ENCODE results near the gene ZBTB8B. TPM values are rescaled to one million over a fixed set of nuclear protein-coding genes. Genes with fewer than 3 reads are reported as not detected.
"Not testable (repeated sequence)": the region's sequence is repeated elsewhere in the genome, so short reads cannot be mapped to it uniquely, and the experiment has no call there.

ZBTB8B gene
- total and polyA plus RNA-seq, 7 donors, result under 0.01 TPM; not detected in 5

GRCh38 chr1:32448186-32448772 lies 16.6 kb upstream of the ZBTB8B start:
- not testable (repeated sequence) for H3K4me1 ChIP-seq; H3K36me3 ChIP-seq (ENCODE audit: insufficient read depth in 1 of 2, low read depth in 1 of 2); H3K27ac ChIP-seq; H3K27me3 ChIP-seq (ENCODE audit: insufficient read depth in 3 of 3, low read length in 2 of 3); H3K9me3 ChIP-seq
- peak overlapping the region; percentile 15 for H3K4me3 ChIP-seq
- 35 to 36% (median 35%) methylated on average over 12 of the region's 12 CpGs for WGBS, 3 donors
- intact Hi-C loops (cut with DNase I), result loop anchor here in 1 of 2 donors (10.0 kb wide), 1 partner anchor 177 kb away; no protein-coding TSS in a partner anchor
- peak; percentile 40 to 93 (median 74) for ATAC-seq
- DNase-seq, result peak; percentile 75 to 86
- peak; percentile 92 for TF ChIP-seq CTCF (IDR thresholded peaks at IDR 0.05)

DNA sequence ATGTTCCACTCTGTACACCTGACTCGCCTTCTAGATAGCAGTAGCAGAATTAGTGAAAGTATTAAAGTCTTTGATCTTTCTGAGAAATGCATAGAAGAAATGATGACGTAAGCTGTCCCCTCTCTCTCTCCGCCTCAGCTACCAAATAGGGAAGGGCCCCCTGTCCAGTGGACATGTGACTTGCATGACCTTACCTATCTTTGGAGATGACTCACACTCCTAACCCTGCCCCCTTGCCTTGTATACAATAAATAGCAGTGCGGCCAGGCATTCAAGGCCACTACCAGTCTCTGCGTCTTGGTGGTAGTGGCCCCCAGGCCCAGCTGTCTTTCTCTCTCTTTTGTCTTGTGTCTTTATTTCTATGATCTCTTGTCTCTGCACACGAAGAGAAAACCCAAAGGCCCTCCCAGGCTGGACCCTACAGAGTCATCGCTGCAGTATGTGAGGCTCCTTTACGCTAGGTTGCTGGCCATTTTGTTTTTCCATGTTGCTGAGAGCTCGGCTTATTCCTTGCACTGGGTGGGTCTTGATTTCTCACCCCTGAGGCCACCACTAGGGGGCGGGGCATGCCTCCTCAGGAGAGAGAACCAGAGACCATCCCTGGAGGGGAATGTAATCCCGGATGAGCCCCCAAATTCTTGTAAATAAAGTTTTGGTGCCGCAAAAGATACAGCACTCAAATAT lies 16.0 kb upstream of the ZBTB8B start:
- intact Hi-C loops (cut with DNase I), result loop anchor here in 1 of 2 donors (10.0 kb wide), 1 partner anchor 176 kb away; no protein-coding TSS in a partner anchor
- 82 to 86% (median 84%) methylated on average over 12 of the region's 12 CpGs for WGBS, 3 donors
- Histone ChIP-seq H3K27ac (no peak overlapping the region), H3K36me3 (ENCODE audit: insufficient read depth in 1 of 2, low read depth in 1 of 2) (no peaks in the 10 kb centered on the region), H3K27me3 (ENCODE audit: insufficient read depth in 3 of 3, low read length in 2 of 3) (no peaks in the 10 kb centered on the region), H3K4me1 (no peaks in the 10 kb centered on the region), H3K9me3 (peaks cover 2% of the 10 kb centered on the region), H3K4me3 (no peak overlapping the region)
- no peak for ATAC-seq
- no peak for DNase-seq
- TF ChIP-seq CTCF (IDR thresholded peaks at IDR 0.05), result peak; percentile 6

DNA sequence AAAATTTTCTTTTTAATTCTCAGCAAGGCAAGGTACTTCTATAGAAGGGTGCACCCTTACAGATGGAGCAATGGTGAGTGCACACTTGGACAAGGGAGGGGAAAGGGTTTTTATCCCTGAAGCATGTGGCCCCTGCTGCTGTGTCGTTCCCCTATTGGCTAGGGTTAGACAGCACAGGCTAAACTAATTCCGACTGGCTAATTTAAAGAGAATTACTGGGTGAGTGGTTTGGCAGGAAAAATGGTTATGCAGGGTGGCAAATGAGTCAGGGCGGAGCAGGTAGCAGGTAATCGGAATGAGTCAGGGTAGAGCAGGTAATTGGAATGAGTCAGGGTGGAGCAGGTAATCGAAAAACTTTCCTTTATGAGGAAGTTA lies 15.4 kb upstream of the ZBTB8B start:
- H3K9me3 ChIP-seq; H3K4me3 ChIP-seq; H3K36me3 ChIP-seq (ENCODE audit: insufficient read depth in 1 of 2, low read depth in 1 of 2); H3K27ac ChIP-seq; H3K4me1 ChIP-seq; H3K27me3 ChIP-seq (ENCODE audit: insufficient read depth in 3 of 3, low read length in 2 of 3); ATAC-seq; DNase-seq: not testable (repeated sequence)
- WGBS, 3 donors, result 97 to 98% (median 97%) methylated on average over 5 of the region's 5 CpGs
- intact Hi-C loops (cut with DNase I), result loop anchor here in 1 of 2 donors (10.0 kb wide), 1 partner anchor 175 kb away; no protein-coding TSS in a partner anchor

- 21 to 27% (median 26%) methylated on average over 1 of the region's 1 CpG for WGBS, 3 donors
- H3K36me3 ChIP-seq (ENCODE audit: insufficient read depth in 1 of 2, low read depth in 1 of 2), result no peaks in the 10 kb centered on the region
- H3K4me3 ChIP-seq, result no peak overlapping the region
- no peak overlapping the region for H3K27ac ChIP-seq
- H3K4me1 ChIP-seq, result no peaks in the 10 kb centered on the region
- DNase-seq (no peak), ATAC-seq (no peak)
- TF ChIP-seq CTCF (IDR thresholded peaks at IDR 0.05), result no peak
- H3K9me3 ChIP-seq, result peaks cover 13% of the 10 kb centered on the region
- H3K27me3 ChIP-seq (ENCODE audit: insufficient read depth in 3 of 3, low read length in 2 of 3), result peaks cover 0 to 3% (median 0%) of the 10 kb centered on the region in 3 donors
- intact Hi-C loops (cut with DNase I), result no loop called here
Observed at GRCh38 chr1:32454726-32455125, 10.1 kb upstream of the ZBTB8B start.

GRCh38 chr1:32455958-32456357 lies 8.9 kb upstream of the ZBTB8B start:
- DNase-seq (no peak), ATAC-seq (no peak)
- no peaks in the 10 kb centered on the region for H3K36me3 ChIP-seq (ENCODE audit: insufficient read depth in 1 of 2, low read depth in 1 of 2)
- TF ChIP-seq CTCF (IDR thresholded peaks at IDR 0.05), result no peak
- 83 to 90% (median 86%) methylated on average over 2 of the region's 2 CpGs for WGBS, 3 donors
- peaks cover 14% of the 10 kb centered on the region for H3K9me3 ChIP-seq
- peaks cover 0 to 3% (median 0%) of the 10 kb centered on the region in 3 donors for H3K27me3 ChIP-seq (ENCODE audit: insufficient read depth in 3 of 3, low read length in 2 of 3)
- no peak overlapping the region for H3K27ac ChIP-seq
- no peak overlapping the region for H3K4me3 ChIP-seq
- H3K4me1 ChIP-seq, result no peaks in the 10 kb centered on the region
- intact Hi-C loops (cut with DNase I), result no loop called here

DNA sequence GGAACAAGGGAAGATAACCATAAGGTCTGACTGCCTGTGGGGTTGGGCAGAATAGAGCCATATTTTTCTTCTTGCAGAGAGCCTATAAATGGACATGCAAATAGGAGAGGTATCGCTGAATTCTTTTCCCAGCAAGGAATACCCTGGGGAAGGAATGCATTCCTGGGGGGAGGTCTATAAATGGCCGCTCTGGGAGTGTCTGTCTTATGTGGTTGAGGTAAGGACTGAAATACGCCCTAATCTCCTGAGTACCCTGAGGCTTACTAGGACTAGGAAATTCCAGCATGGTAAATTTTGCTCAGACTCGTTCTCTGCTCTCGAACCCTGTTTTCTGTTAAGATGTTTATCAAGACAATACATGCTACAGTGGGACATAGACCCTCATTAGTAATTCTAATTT lies 6.1 kb upstream of the ZBTB8B start:
- 85 to 88% (median 88%) methylated on average over 5 of the region's 5 CpGs for WGBS, 3 donors
- DNase-seq, ATAC-seq: not testable (repeated sequence)

DNA sequence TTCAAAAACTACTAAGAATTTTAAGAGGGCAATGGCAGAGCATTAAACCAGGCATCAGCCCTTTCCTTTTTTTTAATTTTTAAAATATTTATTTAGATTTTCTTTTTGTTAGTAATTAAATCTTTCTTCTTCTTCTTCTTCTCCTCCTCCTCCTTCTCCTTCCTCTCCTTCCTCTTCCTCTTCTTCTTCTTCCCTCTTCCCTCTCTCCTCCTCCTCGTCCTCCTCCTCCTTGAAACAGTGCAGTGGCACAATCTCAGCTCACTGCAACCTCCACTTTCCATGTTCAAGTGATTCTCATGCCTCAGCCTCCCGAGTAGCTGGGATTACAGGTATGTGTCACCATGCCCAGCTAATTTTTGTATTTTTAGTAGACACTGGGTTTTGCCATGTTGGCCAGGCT lies 1.9 kb upstream of the ZBTB8B start:
- not testable (repeated sequence) for ATAC-seq

More for the DNA sequence above, 6.1 kb upstream of the ZBTB8B start:
- H3K4me3 ChIP-seq; H3K27ac ChIP-seq; H3K27me3 ChIP-seq (ENCODE audit: insufficient read depth in 3 of 3, low read length in 2 of 3); H3K36me3 ChIP-seq (ENCODE audit: insufficient read depth in 1 of 2, low read depth in 1 of 2); intact Hi-C loops (cut with DNase I); H3K4me1 ChIP-seq: not testable (repeated sequence)
- H3K9me3 ChIP-seq, result peaks cover 14% of the 10 kb centered on the region

More for the DNA sequence above, 1.9 kb upstream of the ZBTB8B start:
- H3K4me3 ChIP-seq; DNase-seq; H3K36me3 ChIP-seq (ENCODE audit: insufficient read depth in 1 of 2, low read depth in 1 of 2); intact Hi-C loops (cut with DNase I); H3K27ac ChIP-seq: not testable (repeated sequence)
- Histone ChIP-seq H3K27me3 (ENCODE audit: insufficient read depth in 3 of 3, low read length in 2 of 3) (peaks cover 0 to 41% (median 7%) of the 10 kb centered on the region in 3 donors), H3K9me3 (peaks cover 14% of the 10 kb centered on the region), H3K4me1 (peaks cover 14% of the 10 kb centered on the region)
- 73 to 94% (median 85%) methylated on average over 2 of the region's 2 CpGs for WGBS, 3 donors
